GM12801 (cell line): Measurements from ENCODE around the gene ATP6AP1.

ENCODE experiments used
- CTCF ChIP-seq: IDR thresholded peaks from one replicate; pipeline ENCODE4 v1.5.1; 2011; ENCODE audit warnings: control low read depth; ENCODE audit not compliant: insufficient read length; ENCODE audit errors: extremely low read depth

Gene ATP6AP1

GRCh38 chrX:154439841-154440240 lies 11.4 kb downstream of the ATP6AP1 start:
- no peak for TF ChIP-seq CTCF

DNA sequence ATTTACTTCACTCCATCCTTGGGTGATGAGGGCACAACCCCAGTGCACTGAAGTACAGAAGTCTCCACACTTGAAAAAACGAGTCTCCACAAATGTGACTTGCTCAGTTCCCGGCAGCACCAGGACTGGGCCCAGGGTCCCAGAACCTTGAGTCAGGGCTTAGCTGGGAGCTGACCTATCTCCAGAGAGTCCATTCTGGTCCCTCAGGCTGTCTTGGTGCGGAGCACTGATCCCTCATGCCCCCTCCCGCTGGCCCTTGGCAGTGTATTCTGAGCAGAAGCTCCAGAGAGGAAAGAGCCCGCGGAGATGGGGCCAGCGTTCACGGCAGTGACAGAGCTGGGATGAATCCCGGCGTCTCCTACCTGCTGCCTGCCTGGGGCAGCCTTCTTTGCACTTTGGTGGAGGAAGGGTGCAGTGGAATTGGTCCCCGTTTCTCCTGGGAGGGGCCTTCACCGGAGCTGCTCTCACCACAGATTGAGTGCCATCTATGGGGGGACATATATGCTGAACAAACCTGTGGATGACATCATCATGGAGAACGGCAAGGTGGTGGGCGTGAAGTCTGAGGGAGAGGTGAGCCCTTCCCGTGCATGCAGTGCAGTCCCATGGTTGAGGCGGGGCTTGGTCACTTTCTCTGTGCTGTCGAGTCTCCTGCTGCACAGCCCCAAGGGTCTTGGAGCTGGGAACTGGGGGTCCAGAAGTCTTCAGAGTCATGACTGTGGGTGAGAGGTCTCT lies 12.3 kb downstream of the ATP6AP1 start:
- TF ChIP-seq CTCF: no peak

DNA sequence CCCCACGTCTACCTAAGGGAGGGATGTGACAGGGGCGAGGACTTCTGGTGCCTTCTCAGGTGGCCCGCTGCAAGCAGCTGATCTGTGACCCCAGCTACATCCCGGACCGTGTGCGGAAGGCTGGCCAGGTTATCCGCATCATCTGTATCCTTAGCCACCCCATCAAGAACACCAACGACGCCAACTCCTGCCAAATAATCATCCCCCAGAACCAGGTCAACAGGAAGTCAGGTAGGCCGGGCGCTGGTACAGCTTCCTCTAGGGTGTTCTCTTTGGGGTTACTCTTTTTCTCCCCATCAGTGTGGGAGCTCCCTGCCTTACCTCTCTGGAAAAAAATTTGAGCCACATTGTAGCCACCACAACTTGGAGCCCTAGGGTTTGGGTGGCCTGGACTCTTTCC lies 13.1 kb downstream of the ATP6AP1 start:
- TF ChIP-seq CTCF: no peak

- no peak for TF ChIP-seq CTCF
These were observed 13.7 kb downstream of the ATP6AP1 start for GRCh38 chrX:154441984-154442707.

- TF ChIP-seq CTCF: no peak
These were observed 15.0 kb downstream of the ATP6AP1 start for GRCh38 chrX:154443479-154443910.

- TF ChIP-seq CTCF: no peak
These were observed 15.7 kb downstream of the ATP6AP1 start, which contains the start of gene FAM50A for GRCh38 chrX:154443992-154444754. Gene FAM50A, plus strand, starts transcription at chrX:154444141. Its CDS starts 95 bp downstream, at chrX:154444236.

DNA sequence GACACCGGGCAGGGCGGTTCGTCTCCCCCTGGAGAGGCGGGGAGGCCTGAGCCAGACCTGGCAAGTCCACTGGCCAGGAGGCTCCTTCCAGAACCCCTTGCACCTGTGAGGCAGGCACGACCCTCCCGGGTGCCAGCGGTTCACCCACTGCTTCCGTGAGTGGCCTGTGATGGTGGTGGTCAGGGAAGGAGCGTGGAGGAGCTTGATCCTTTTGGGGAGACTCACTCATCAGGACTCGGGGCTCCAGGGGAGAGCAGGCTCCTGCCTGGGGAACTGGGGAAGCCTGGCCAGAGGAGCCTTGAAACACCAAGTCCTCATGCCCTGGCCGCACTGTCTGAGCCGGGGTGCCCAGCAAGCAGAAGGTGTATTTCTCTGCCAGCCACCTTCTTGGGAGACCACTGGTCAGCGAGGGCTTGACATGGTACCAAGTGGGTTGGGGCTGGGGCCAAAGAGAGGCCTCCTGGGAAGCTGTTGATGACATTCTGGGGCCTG lies 16.3 kb downstream of the ATP6AP1 start:
- no peak for TF ChIP-seq CTCF
